ENCODE data around the gene ALX4. TPM values are rescaled to one million over a fixed set of nuclear protein-coding genes. Genes with fewer than 3 reads are reported as not detected.

The ALX4 gene
- total RNA-seq, 3 donors from 2014 or later (not counting 1 experiment from before 2014, with no cell fraction given), result not detected

- WGBS (ENCODE audit: insufficient coverage), result 78% methylated on average over 3 of the region's 3 CpGs
- H3K27me3 ChIP-seq (ENCODE audit: control insufficient read depth, insufficient read depth, low read length), result no peaks in the 10 kb centered on the region
- DNase-seq, result no peak
- H3K9me3 ChIP-seq (ENCODE audit: control insufficient read depth, insufficient read depth, low read length), result no peaks in the 10 kb centered on the region
- Mint-ChIP-seq H3K27ac (no peak overlapping the region), H3K9me3 (no peaks in the 10 kb centered on the region), H3K4me3 (no peak overlapping the region), H3K27me3 (ENCODE audit: low read depth in 2 of 2) (peaks cover 15 to 42% of the 10 kb centered on the region in 2 donors), H3K36me3 (no peaks in the 10 kb centered on the region), H3K4me1 (peaks cover 0 to 4% of the 10 kb centered on the region in 2 donors)
- no peak for TF ChIP-seq CTCF (IDR thresholded peaks at IDR 0.05)
- no peak overlapping the region for H3K4me3 ChIP-seq (ENCODE audit: low read length)
- no peaks in the 10 kb centered on the region for H3K36me3 ChIP-seq (ENCODE audit: control insufficient read depth, insufficient read depth, low read length)
- H3K27ac ChIP-seq (ENCODE audit: low read length), result no peak overlapping the region
- peaks cover 5% of the 10 kb centered on the region for H3K4me1 ChIP-seq (ENCODE audit: control insufficient read depth, insufficient read depth, low read length)
- intact Hi-C loops (cut with micrococcal nuclease), result no loop called here
- no peak for ATAC-seq
These were observed 39.4 kb upstream of the ALX4 start for GRCh38 chr11:44349328-44349727.

- Histone ChIP-seq H3K36me3 (ENCODE audit: control insufficient read depth, insufficient read depth, low read length) (no peaks in the 10 kb centered on the region), H3K4me3 (ENCODE audit: low read length) (no peak overlapping the region), H3K4me1 (ENCODE audit: control insufficient read depth, insufficient read depth, low read length) (peaks cover 5% of the 10 kb centered on the region), H3K27me3 (ENCODE audit: control insufficient read depth, insufficient read depth, low read length) (no peaks in the 10 kb centered on the region), H3K27ac (ENCODE audit: low read length) (no peak overlapping the region), H3K9me3 (ENCODE audit: control insufficient read depth, insufficient read depth, low read length) (no peaks in the 10 kb centered on the region)
- Mint-ChIP-seq H3K36me3 (no peaks in the 10 kb centered on the region), H3K27me3 (ENCODE audit: low read depth in 2 of 2) (peaks cover 15 to 42% of the 10 kb centered on the region in 2 donors), H3K4me3 (no peak overlapping the region), H3K27ac (no peak overlapping the region), H3K9me3 (no peaks in the 10 kb centered on the region), H3K4me1 (peaks cover 0 to 4% of the 10 kb centered on the region in 2 donors)
- no peak for DNase-seq
- intact Hi-C loops (cut with micrococcal nuclease), result no loop called here
- TF ChIP-seq CTCF (IDR thresholded peaks at IDR 0.05), result no peak
- ATAC-seq, result no peak
- WGBS (ENCODE audit: insufficient coverage), result 86% methylated on average over 9 of the region's 10 CpGs
These were observed 38.8 kb upstream of the ALX4 start for GRCh38 chr11:44348721-44349120.

GRCh38 chr11:44348114-44348513, 38.2 kb upstream of the ALX4 start:
- Mint-ChIP-seq H3K4me3 (no peak overlapping the region), H3K9me3 (no peaks in the 10 kb centered on the region), H3K27ac (no peak overlapping the region), H3K27me3 (ENCODE audit: low read depth in 2 of 2) (peaks cover 15 to 42% of the 10 kb centered on the region in 2 donors), H3K4me1 (peaks cover 0 to 4% of the 10 kb centered on the region in 2 donors), H3K36me3 (no peaks in the 10 kb centered on the region)
- Histone ChIP-seq H3K9me3 (ENCODE audit: control insufficient read depth, insufficient read depth, low read length) (no peaks in the 10 kb centered on the region), H3K4me1 (ENCODE audit: control insufficient read depth, insufficient read depth, low read length) (peaks cover 5% of the 10 kb centered on the region), H3K4me3 (ENCODE audit: low read length) (no peak overlapping the region), H3K27ac (ENCODE audit: low read length) (no peak overlapping the region), H3K27me3 (ENCODE audit: control insufficient read depth, insufficient read depth, low read length) (no peaks in the 10 kb centered on the region), H3K36me3 (ENCODE audit: control insufficient read depth, insufficient read depth, low read length) (no peaks in the 10 kb centered on the region)
- DNase-seq (no peak), ATAC-seq (no peak)
- 86% methylated on average over 2 of the region's 2 CpGs for WGBS (ENCODE audit: insufficient coverage)
- TF ChIP-seq CTCF (IDR thresholded peaks at IDR 0.05), result no peak
- intact Hi-C loops (cut with micrococcal nuclease), result no loop called here

- WGBS (ENCODE audit: insufficient coverage), result 89% methylated on average over 5 of the region's 5 CpGs
These were observed 37.6 kb upstream of the ALX4 start for GRCh38 chr11:44347538-44347937.

More at GRCh38 chr11:44347538-44347937, 37.6 kb upstream of the ALX4 start:
- no peaks in the 10 kb centered on the region for H3K9me3 ChIP-seq (ENCODE audit: control insufficient read depth, insufficient read depth, low read length)
- DNase-seq, result no peak
- H3K9me3 Mint-ChIP-seq, result no peaks in the 10 kb centered on the region
- no peaks in the 10 kb centered on the region for H3K27me3 ChIP-seq (ENCODE audit: control insufficient read depth, insufficient read depth, low read length)
- H3K36me3 Mint-ChIP-seq, result no peaks in the 10 kb centered on the region
- H3K36me3 ChIP-seq (ENCODE audit: control insufficient read depth, insufficient read depth, low read length), result no peaks in the 10 kb centered on the region
- H3K27me3 Mint-ChIP-seq (ENCODE audit: low read depth in 2 of 2), result peaks cover 15 to 42% of the 10 kb centered on the region in 2 donors
- no peak overlapping the region for H3K4me3 Mint-ChIP-seq
- no peak overlapping the region for H3K27ac Mint-ChIP-seq
- peaks cover 5% of the 10 kb centered on the region for H3K4me1 ChIP-seq (ENCODE audit: control insufficient read depth, insufficient read depth, low read length)
- H3K27ac ChIP-seq (ENCODE audit: low read length), result no peak overlapping the region
- intact Hi-C loops (cut with micrococcal nuclease), result no loop called here
- no peak for ATAC-seq
- H3K4me3 ChIP-seq (ENCODE audit: low read length), result no peak overlapping the region
- no peak for TF ChIP-seq CTCF (IDR thresholded peaks at IDR 0.05)
- peaks cover 0 to 4% of the 10 kb centered on the region in 2 donors for H3K4me1 Mint-ChIP-seq
